ENCODE data around the gene CACNA2D4.

CACNA2D4 gene

DNA sequence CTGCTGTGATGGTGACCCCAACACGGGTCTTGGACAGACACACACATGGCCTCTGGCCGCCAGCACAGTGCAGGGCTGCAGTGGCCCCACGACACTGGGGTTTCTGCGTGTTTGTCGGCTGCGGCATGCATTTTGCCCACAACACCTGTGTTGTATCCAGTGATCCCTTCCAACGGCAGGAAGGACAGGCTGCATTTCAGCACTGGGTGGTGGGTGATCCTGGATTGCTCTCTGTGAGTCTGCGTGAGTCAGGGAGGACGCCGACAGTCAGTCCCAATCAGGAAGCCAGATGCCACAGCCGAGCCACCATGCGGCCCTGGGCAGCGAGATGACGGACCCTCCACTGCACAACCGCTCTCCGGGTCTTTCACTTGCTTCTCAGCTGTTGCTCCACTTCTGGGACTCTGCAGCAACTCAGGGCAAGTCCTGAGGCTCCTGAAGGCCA lies 77.4 kb downstream of the CACNA2D4 start:
- no peak for FAIRE-seq
- TF ChIP-seq POLR2AphosphoS5 (IDR thresholded peaks at IDR 0.05; ENCODE audit: low read depth, low read length) = no peak
- TF ChIP-seq SPI1 (IDR thresholded peaks at IDR 0.05; ENCODE audit: low read depth, low read length) = no peak
- no peak for TF ChIP-seq POLR2A (IDR thresholded peaks at IDR 0.05; ENCODE audit: low read depth, low read length)
- TF ChIP-seq PAX5 (IDR thresholded peaks at IDR 0.05; ENCODE audit: insufficient read depth, low read length, severe bottlenecking) = no peak
- TF ChIP-seq TAF1 (IDR thresholded peaks at IDR 0.05; ENCODE audit: low read depth, low read length) = no peak
- TF ChIP-seq POU2F2 (IDR thresholded peaks at IDR 0.05; ENCODE audit: low read depth, low read length) = no peak
- no peak for DNase-seq (ENCODE audit: insufficient read length, low spot score)

DNA sequence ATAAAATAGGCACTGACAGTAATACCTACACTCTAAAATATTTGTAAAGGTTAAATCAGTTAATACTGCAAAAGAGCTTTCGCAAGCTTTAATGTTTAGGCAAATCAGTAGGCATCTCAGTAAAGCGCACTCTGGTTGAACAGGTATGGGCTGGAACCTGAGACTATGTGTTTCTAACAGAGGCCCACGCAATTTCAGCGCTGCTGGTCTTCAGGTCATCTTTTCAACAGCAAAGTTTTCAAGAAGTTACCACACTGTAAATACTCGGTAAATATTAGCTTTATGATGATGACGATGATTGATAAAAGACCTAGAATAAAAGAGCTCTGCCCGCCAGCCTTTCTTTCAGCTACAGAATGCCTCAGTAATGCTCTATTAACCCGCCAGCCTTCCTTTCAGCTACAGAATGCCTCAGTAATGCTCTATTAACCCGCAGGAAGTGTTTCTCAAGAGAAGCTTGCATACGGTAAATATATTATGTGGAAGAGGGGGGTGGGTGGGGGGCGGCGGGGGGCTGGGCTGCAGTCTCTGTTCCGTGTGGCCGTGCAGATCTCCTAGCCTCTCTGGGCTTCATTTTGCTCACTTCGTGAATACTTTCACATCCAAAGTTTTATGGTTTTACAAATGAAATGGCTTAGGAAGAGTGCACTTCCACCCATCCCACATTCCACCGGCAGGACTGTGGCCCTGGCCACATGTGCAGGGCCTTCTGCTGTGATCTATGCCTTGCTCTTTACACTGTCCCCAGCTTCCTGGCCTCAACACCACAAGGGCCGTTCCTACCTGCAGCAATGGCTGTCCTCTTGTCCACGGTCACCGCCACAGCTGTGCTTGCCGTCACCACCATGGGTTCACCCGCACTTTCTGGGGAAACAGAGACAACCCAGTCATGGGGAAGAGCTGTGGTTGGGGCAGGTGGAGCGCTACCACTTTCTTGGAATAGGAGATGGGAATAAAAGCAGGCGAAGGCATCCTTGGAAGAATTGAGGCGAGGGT lies 78.2 kb downstream of the CACNA2D4 start:
- DNase-seq (ENCODE audit: insufficient read length, low spot score) = no peak
- TF ChIP-seq POU2F2 (IDR thresholded peaks at IDR 0.05; ENCODE audit: low read depth, low read length) (no peak), PAX5 (IDR thresholded peaks at IDR 0.05; ENCODE audit: insufficient read depth, low read length, severe bottlenecking) (no peak)
- no peak for FAIRE-seq

DNA sequence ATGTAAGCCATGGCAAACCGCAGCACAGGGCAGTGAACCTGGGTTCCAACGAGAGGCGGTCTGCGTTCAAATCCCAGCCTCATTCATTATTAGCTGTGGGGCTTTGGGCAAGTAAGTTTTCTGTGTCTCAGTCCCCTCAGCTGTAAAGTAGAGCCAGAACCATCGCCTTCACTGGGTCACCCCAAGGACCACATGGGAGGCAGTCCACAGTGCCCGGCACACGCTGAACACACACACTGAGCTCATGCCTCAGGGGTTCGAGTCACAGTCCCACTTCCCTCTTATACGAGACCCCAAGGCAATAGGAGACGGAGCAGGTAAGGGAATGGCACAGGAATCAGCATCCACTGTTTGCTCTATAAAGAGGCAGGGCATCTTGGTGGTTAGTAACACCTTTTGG lies 79.0 kb downstream of the CACNA2D4 start:
- FAIRE-seq (no peak), DNase-seq (ENCODE audit: insufficient read length, low spot score) (no peak)
- no peak for TF ChIP-seq POLR2A (IDR thresholded peaks at IDR 0.05; ENCODE audit: low read depth, low read length)
- TF ChIP-seq POU2F2 (IDR thresholded peaks at IDR 0.05; ENCODE audit: low read depth, low read length) = no peak
- no peak for TF ChIP-seq TAF1 (IDR thresholded peaks at IDR 0.05; ENCODE audit: low read depth, low read length)
- no peak for TF ChIP-seq PAX5 (IDR thresholded peaks at IDR 0.05; ENCODE audit: insufficient read depth, low read length, severe bottlenecking)
- TF ChIP-seq SPI1 (IDR thresholded peaks at IDR 0.05; ENCODE audit: low read depth, low read length) = no peak
- no peak for TF ChIP-seq POLR2AphosphoS5 (IDR thresholded peaks at IDR 0.05; ENCODE audit: low read depth, low read length)

DNA sequence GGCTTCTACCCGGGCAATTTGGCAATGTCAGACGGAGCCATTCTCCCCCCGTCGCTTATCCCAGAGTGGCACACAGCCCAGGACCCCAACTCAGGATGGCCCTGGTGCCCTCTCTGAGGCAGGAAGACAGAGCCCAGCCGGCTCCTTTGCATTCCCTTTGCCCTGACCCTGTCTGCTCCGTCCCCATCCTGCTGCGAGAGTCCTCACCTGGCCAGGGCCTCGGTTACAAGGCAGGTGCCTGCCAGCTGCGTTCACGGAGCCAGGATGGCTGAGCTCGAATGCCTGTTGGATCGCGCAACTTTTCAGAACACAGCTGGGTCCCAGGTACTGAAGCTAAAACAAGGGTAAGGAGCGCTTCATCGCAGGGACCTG lies 79.5 kb downstream of the CACNA2D4 start:
- no peak for TF ChIP-seq TAF1 (IDR thresholded peaks at IDR 0.05; ENCODE audit: low read depth, low read length)
- no peak for TF ChIP-seq POLR2A (IDR thresholded peaks at IDR 0.05; ENCODE audit: low read depth, low read length)
- no peak for DNase-seq (ENCODE audit: insufficient read length, low spot score)
- FAIRE-seq = no peak

DNA sequence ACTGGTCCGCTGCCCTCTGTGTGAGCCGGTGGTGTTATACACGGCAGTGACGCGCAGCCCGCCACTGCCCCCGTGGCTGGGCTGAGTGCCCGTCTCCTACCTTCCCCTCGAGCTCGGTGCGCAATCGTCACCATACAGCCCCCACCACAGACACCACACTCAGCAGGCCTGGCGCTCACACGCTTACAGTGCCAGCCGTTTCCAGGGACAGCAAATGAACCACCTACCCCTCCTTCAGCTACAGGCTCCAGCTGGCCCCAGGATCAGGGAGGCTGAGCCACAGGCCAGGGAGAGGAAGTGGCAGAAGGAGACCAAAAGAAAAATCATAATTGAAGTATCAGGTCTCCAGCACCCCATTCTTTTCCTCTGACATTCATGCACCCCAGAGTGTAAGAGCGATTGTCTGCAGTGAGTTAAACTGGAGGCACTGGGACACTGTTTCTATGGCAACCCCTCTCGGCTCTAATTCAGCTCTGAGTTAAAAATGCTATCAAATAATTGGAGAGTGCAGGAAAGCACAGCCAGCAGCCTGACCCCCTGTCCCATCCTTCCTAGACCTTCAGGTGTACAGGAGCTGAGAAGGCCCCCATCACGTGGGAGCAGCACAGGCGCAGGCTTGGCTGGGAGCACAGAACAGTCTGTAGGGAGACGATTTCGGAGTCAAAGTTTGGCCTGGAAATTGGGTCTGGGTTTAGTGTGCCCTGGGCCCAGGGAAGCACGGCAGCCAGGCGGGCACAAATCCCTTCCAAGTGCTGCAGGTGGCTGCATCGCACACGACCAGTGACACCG lies 80.1 kb downstream of the CACNA2D4 start:
- FAIRE-seq (no peak), DNase-seq (ENCODE audit: insufficient read length, low spot score) (no peak)
- TF ChIP-seq POLR2AphosphoS5 (IDR thresholded peaks at IDR 0.05; ENCODE audit: low read depth, low read length) = no peak
- no peak for TF ChIP-seq PAX5 (IDR thresholded peaks at IDR 0.05; ENCODE audit: insufficient read depth, low read length, severe bottlenecking)
- no peak for TF ChIP-seq POU2F2 (IDR thresholded peaks at IDR 0.05; ENCODE audit: low read depth, low read length)
- TF ChIP-seq TAF1 (IDR thresholded peaks at IDR 0.05; ENCODE audit: low read depth, low read length) = no peak
- TF ChIP-seq SPI1 (IDR thresholded peaks at IDR 0.05; ENCODE audit: low read depth, low read length) = no peak
- no peak for TF ChIP-seq POLR2A (IDR thresholded peaks at IDR 0.05; ENCODE audit: low read depth, low read length)

DNA sequence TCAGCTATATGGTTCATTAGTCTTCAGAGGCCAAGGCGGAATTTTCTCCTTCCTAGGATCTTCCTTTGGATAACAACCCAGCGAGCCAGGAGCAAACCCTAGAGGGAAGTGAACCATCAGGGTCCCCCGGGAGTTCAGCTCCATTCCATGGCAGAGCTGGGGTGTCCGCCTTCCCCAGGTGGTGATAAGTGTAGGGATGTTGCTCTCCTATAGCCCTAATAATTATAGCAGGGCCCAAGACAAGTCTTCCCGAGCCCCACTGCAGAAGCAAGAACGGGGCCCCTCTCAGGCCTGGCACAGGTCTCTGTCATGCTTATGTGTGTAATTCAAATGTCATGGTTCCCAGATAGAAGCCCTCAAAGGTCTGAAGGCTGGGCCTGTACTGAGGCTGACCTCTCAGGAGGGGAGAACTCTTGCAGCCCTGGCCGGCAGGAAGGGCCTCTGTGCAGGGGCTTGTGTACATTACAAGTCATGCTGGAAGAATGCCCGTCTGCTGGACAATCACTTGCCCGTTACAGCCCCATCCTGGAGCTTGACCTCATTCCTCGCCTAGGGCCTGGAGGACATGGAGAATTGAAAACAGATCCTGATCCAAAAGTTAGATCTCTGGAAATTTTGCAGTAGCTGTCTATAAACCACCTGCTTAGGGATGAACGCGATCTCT lies 80.8 kb downstream of the CACNA2D4 start:
- DNase-seq (ENCODE audit: insufficient read length, low spot score) = no peak
- TF ChIP-seq PAX5 (IDR thresholded peaks at IDR 0.05; ENCODE audit: insufficient read depth, low read length, severe bottlenecking) = no peak
- TF ChIP-seq SPI1 (IDR thresholded peaks at IDR 0.05; ENCODE audit: low read depth, low read length) = no peak
- TF ChIP-seq POU2F2 (IDR thresholded peaks at IDR 0.05; ENCODE audit: low read depth, low read length) = no peak
- no peak for TF ChIP-seq POLR2A (IDR thresholded peaks at IDR 0.05; ENCODE audit: low read depth, low read length)
- no peak for FAIRE-seq

DNA sequence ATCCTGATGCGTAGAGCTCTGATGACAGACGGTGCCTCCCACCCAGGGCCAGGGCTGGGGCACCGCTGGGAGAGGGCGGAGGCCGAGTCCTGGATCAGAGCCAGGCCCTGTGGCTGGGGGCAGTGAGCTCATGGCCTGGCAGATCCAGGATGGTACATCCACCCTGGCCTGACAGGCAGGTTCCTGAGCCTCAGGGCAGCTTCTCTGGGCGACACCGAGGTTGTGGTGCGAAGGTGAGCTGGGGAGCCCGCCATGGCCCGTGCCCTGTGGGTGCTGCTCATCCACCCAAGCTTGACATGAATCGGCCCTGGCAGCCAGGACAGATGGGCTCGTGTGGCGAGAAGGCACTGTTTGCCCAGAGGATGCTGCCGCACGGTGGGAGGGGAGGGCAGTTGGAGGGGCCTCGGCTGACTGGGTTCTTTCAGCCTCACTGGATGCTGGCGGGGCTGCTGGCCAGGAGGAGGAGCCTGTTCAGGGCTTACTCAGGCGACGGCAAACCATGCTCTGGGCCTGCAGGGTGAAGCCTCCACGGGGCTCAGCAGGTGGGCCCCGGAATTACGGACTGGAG lies 81.5 kb downstream of the CACNA2D4 start:
- FAIRE-seq (no peak), DNase-seq (ENCODE audit: insufficient read length, low spot score) (no peak)
- no peak for TF ChIP-seq TAF1 (IDR thresholded peaks at IDR 0.05; ENCODE audit: low read depth, low read length)
- no peak for TF ChIP-seq SPI1 (IDR thresholded peaks at IDR 0.05; ENCODE audit: low read depth, low read length)
- no peak for TF ChIP-seq PAX5 (IDR thresholded peaks at IDR 0.05; ENCODE audit: insufficient read depth, low read length, severe bottlenecking)
- no peak for TF ChIP-seq POLR2A (IDR thresholded peaks at IDR 0.05; ENCODE audit: low read depth, low read length)

DNA sequence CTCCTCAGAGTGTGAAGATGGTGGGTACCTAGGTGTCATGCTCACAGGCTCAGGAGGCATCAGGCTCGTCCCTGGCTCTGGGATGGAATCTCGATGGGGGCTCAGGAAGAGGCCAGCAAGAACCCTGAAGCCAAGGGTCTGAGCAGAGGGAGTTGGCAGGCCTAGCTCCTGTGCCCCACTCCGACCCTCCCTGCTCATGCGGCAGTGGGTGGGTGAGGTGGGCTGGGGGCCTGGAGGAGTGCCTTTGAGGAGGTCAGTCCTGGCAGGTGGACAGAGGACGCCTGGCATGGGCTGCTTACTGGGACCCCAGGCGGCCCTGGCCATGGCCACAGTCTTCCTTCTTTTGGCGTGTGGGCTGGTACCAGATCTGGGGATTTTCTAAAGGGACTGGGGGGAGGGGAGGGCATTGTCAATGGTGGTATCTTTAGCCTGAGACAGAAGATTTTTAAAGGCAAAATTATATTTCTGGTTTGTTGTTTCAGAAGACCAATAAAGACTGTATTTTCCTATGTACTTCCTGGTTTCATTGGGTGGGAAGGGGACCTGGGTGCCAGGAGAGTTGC lies 82.1 kb downstream of the CACNA2D4 start:
- TF ChIP-seq PAX5 (IDR thresholded peaks at IDR 0.05; ENCODE audit: insufficient read depth, low read length, severe bottlenecking) (no peak), POLR2A (IDR thresholded peaks at IDR 0.05; ENCODE audit: low read depth, low read length) (no peak), SPI1 (IDR thresholded peaks at IDR 0.05; ENCODE audit: low read depth, low read length) (no peak), POLR2AphosphoS5 (IDR thresholded peaks at IDR 0.05; ENCODE audit: low read depth, low read length) (no peak), TAF1 (IDR thresholded peaks at IDR 0.05; ENCODE audit: low read depth, low read length) (no peak), POU2F2 (IDR thresholded peaks at IDR 0.05; ENCODE audit: low read depth, low read length) (no peak)
- DNase-seq (ENCODE audit: insufficient read length, low spot score) (no peak), FAIRE-seq (no peak)

All from GM12891 (cell line).